ENCODE results near the gene GPR65. TPM values are rescaled to one million over a fixed set of nuclear protein-coding genes. Genes with fewer than 3 reads are reported as not detected.
"Not testable (repeated sequence)": the region's sequence is repeated elsewhere in the genome, so short reads cannot be mapped to it uniquely, and the experiment has no call there.

The GPR65 gene
- total RNA-seq, 1 donor from 2014 or later: 11.0 TPM

DNA sequence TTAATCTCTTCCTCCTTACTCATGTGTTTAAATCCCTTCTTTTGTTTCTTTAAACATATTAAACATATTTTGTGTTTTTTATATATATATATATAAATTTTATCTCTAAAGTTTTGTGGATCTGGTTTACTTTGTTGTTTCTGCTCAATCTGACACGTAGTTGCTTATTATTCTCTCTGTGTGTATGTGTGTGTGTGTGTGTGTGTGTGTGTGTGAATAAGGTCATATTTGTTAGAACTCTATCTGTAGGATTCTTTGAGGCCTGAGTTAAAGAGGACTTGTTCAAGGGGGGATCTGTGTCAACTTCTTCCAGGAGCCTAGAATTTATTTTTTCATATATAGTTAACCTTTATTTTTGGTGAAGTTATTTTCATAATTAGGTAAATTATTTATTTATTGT is 2.7 kb downstream of the GPR65 start:
- Mint-ChIP-seq H3K9me3 (no peaks in the 10 kb centered on the region), H3K4me1 (ENCODE audit: low read depth) (peaks cover 66% of the 10 kb centered on the region), H3K4me3 (ENCODE audit: low read depth) (peak overlapping the region; percentile 78), H3K27me3 (ENCODE audit: low read depth) (no peaks in the 10 kb centered on the region), H3K36me3 (ENCODE audit: low read depth) (peaks cover 49% of the 10 kb centered on the region), H3K27ac (peak overlapping the region; percentile 77)
- intact Hi-C loops (cut with micrococcal nuclease): loop anchor here (2.0 to 10.0 kb wide), 3 partner anchors 37 to 1617 kb away; partner anchors contain the start of gene SPATA7
- DNase-seq (ENCODE audit: low spot score): no peak

DNA sequence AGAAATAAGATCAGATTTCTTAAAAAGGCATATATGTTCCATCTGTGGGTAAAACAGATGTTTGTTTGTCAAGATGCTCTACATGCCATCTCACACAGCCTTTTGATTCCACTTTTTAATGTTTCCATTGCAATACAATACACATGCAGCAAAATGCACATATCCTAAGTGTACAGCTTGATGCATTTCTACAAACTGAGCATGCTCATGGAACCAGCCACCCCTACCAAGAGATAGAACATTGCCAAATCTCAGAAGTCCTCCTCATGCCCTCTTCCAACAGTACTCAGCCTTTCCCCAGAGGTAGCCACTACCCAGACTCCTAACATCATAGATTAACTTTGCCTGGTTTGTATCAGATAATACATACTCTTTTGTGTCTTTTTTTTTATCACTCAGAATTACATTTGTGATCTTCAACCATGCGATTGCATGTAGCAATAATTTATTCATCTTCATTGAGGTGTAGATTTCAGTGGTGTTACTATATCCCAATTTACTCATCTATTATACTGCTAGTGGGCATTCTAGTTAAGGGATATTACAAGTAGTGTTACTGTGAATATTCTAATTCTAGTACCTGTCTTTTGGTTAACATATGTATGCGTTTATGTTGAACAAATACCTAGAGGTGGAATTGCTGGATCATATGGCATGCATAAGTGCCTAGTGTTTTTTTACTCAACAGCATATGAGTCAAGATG is 3.3 kb downstream of the GPR65 start:
- H3K9me3 Mint-ChIP-seq: no peaks in the 10 kb centered on the region
- no peaks in the 10 kb centered on the region for H3K27me3 Mint-ChIP-seq (ENCODE audit: low read depth)
- peaks cover 62% of the 10 kb centered on the region for H3K4me1 Mint-ChIP-seq (ENCODE audit: low read depth)
- peaks cover 49% of the 10 kb centered on the region for H3K36me3 Mint-ChIP-seq (ENCODE audit: low read depth)
- H3K27ac Mint-ChIP-seq: peak overlapping the region; percentile 66
- intact Hi-C loops (cut with micrococcal nuclease): loop anchor here (10.0 kb wide), 2 partner anchors 377 to 1617 kb away; partner anchors contain the start of gene SPATA7
- DNase-seq (ENCODE audit: low spot score): no peak
- peak overlapping the region; percentile 77 for H3K4me3 Mint-ChIP-seq (ENCODE audit: low read depth)

DNA sequence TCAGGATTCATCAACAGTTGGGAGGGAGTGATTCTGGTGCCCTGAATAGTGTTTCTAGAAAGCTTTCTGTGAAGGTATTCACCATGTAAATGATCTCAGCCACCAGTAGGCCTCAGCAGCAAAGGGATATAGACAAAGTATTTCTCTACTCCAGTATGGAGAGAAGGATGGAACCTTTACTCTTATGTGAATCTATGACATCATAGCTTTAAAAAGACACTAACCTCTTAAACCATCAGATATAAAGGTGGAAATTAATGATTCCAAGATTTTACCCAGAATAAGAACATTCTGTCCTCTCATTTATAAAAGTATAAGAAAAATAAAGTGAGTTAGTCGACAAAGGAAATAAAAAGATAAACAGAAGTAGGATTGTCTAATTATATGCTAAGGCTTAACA is 4.6 kb downstream of the GPR65 start:
- Mint-ChIP-seq H3K9me3 (no peaks in the 10 kb centered on the region), H3K4me3 (ENCODE audit: low read depth) (no peak overlapping the region), H3K36me3 (ENCODE audit: low read depth) (peaks cover 58% of the 10 kb centered on the region), H3K4me1 (ENCODE audit: low read depth) (peaks cover 59% of the 10 kb centered on the region), H3K27ac (peak overlapping the region; percentile 42), H3K27me3 (ENCODE audit: low read depth) (no peaks in the 10 kb centered on the region)
- intact Hi-C loops (cut with micrococcal nuclease): loop anchor here (10.0 kb wide), 2 partner anchors 375 to 1615 kb away; partner anchors contain the start of gene SPATA7
- DNase-seq (ENCODE audit: low spot score): no peak

DNA sequence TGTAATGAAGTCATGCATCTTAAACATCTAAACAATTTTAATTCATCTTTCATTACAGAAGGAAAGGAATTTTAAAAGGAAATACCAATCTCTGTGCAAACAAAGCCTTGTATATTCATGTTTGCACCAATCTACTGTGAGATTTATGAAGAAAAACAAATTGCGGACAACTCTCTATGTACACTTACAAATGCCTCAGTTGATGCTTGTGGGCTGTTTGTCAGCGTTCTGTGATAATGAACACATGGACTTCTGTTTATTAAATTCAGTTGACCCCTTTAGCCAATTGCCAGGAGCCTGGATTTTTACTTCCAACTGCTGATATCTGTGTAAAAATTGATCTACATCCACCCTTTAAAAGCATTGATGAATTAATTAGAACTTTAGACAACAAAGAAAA is 5.4 kb downstream of the GPR65 start:
- no peak overlapping the region for H3K27ac Mint-ChIP-seq
- intact Hi-C loops (cut with micrococcal nuclease): loop anchor here (5.0 kb wide), 1 partner anchor 63 kb away; no protein-coding TSS in a partner anchor
- peaks cover 58% of the 10 kb centered on the region for H3K36me3 Mint-ChIP-seq (ENCODE audit: low read depth)
- H3K4me1 Mint-ChIP-seq (ENCODE audit: low read depth): peaks cover 57% of the 10 kb centered on the region
- no peaks in the 10 kb centered on the region for H3K9me3 Mint-ChIP-seq
- peak overlapping the region; percentile 33 for H3K4me3 Mint-ChIP-seq (ENCODE audit: low read depth)
- no peak for DNase-seq (ENCODE audit: low spot score)
- H3K27me3 Mint-ChIP-seq (ENCODE audit: low read depth): no peaks in the 10 kb centered on the region

DNA sequence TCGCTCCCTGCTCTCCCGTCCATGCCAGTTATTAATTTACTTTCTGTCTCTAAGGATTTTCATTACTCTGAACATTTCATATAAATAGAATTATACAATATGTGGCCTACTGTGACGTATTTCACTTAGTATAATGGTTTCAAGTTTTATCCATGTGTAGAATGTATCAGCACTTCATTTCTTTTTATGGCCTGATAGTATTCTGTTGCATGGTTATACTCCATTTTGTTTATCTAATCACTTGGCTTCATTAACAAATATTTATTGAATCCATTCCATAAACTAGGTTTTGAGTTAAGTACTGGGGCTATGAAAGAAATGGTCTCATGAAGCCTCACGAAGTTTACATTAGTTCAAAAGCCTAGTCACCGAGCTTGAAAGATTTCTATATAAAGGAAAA is 7.6 kb downstream of the GPR65 start:
- intact Hi-C loops (cut with micrococcal nuclease): loop anchor here (5.0 kb wide), 1 partner anchor 65 kb away; no protein-coding TSS in a partner anchor
- Mint-ChIP-seq H3K9me3 (no peaks in the 10 kb centered on the region), H3K4me3 (ENCODE audit: low read depth) (no peak overlapping the region), H3K36me3 (ENCODE audit: low read depth) (peaks cover 69% of the 10 kb centered on the region), H3K27me3 (ENCODE audit: low read depth) (no peaks in the 10 kb centered on the region), H3K4me1 (ENCODE audit: low read depth) (peaks cover 59% of the 10 kb centered on the region), H3K27ac (no peak overlapping the region)
- DNase-seq (ENCODE audit: low spot score): no peak

DNA sequence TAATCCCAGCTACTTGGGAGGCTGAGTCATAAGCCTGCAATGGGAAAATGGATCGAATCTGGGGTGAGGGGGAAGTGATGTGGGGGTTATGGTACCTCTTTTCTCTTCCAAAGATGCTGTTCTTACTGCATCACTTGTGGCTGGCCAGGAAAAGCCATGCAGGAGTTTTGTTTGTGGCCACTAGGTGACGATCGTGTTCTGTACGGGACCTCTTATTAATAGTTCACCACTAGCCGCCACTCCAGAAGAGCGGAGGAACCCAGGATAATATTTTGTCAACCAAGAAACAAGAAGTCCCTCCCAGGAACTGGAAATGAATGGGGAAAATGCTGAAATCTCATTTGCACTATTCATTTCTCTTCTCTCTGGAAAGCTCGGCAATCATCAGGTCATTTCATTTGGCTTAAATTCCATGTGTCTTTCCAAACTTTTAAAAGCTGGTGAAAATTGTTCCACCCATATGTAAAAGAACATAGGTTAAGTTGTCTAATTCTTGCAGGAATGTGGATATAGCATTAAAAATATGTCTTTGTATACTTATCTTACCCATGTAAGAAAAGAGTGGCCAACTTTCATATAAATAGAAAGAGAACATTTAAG is 8.9 kb downstream of the GPR65 start:
- DNase-seq (ENCODE audit: low spot score): no peak
- intact Hi-C loops (cut with micrococcal nuclease): loop anchor here (1.0 to 5.0 kb wide), 2 partner anchors 67 to 154 kb away; no protein-coding TSS in a partner anchor
- H3K36me3 Mint-ChIP-seq (ENCODE audit: low read depth): peaks cover 70% of the 10 kb centered on the region
- no peak overlapping the region for H3K27ac Mint-ChIP-seq
- no peak overlapping the region for H3K4me3 Mint-ChIP-seq (ENCODE audit: low read depth)
- no peaks in the 10 kb centered on the region for H3K27me3 Mint-ChIP-seq (ENCODE audit: low read depth)
- peaks cover 59% of the 10 kb centered on the region for H3K4me1 Mint-ChIP-seq (ENCODE audit: low read depth)
- no peaks in the 10 kb centered on the region for H3K9me3 Mint-ChIP-seq

DNA sequence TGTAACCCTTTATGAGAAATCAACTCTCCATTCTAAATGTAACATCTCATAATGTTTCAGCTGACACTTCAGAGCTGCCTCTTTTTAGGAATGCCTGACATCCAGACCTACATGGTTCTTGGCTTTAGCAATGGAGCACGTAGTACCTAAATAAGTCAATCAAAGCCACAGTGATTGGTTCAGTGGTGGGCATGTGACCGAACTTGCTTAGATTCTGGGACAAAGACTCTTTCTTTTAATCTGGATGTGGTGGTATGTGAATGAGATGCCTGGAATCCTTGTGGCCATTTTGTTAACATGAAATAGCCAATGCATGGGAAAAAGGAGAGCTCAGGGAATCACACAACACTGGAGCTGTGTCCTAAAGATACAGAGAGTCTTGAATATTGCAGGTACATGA is 11.8 kb downstream of the GPR65 start:
- no peak overlapping the region for H3K4me3 Mint-ChIP-seq (ENCODE audit: low read depth)
- H3K27me3 Mint-ChIP-seq (ENCODE audit: low read depth): no peaks in the 10 kb centered on the region
- peaks cover 55% of the 10 kb centered on the region for H3K4me1 Mint-ChIP-seq (ENCODE audit: low read depth)
- no peak overlapping the region for H3K27ac Mint-ChIP-seq
- intact Hi-C loops (cut with micrococcal nuclease): no loop called here
- H3K9me3 Mint-ChIP-seq: no peaks in the 10 kb centered on the region
- H3K36me3 Mint-ChIP-seq (ENCODE audit: low read depth): peaks cover 60% of the 10 kb centered on the region
- DNase-seq (ENCODE audit: low spot score): no peak

DNA sequence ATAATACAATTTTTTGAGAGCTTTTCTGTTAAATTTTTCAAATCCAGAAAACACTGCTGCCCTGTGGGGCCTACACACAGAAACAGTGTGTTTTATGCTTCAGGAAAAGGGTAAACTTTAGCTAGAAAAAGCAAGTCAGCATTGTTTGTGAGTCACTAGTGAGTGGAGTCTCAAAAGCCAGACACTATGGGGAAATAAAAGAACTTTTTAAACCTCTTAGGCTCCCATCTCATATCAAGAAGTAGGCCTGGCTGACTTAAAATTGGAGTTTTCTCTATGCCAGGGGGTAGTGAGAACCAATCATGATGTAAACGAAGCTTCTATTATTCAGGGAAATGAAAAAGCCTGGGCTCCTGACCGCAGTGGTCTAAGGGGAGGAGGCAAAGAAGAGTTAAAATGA is 12.6 kb downstream of the GPR65 start:
- no peaks in the 10 kb centered on the region for H3K9me3 Mint-ChIP-seq
- H3K27me3 Mint-ChIP-seq (ENCODE audit: low read depth): no peaks in the 10 kb centered on the region
- intact Hi-C loops (cut with micrococcal nuclease): no loop called here
- DNase-seq (ENCODE audit: low spot score): no peak
- peaks cover 52% of the 10 kb centered on the region for H3K36me3 Mint-ChIP-seq (ENCODE audit: low read depth)
- no peak overlapping the region for H3K27ac Mint-ChIP-seq
- H3K4me1 Mint-ChIP-seq (ENCODE audit: low read depth): peaks cover 50% of the 10 kb centered on the region
- no peak overlapping the region for H3K4me3 Mint-ChIP-seq (ENCODE audit: low read depth)

DNA sequence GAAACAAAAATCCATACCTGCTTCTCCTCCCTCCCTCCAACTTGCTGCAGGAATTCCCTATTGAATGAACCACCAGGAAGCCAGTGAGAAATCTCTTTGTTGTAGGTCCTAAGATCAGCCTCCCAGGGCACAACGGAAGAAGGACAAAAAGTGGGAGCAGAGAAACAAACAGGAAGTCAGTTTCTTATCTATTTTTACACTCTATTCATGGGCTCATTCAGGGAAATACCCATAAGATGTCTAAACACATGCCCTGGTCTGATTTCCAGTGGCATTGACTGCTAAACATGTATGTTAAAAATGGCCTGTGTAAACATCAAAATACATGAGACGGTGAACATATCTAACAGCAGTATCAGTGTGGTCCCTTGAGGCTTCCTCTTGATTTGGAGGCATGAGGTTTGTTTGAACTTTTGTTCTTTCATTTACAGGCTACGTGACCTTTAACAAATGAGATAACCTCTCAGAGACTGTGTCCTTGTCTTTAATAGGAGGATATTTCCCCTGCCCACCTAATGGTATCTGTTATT is 18.8 kb downstream of the GPR65 start:
- peak overlapping the region; percentile 19 for H3K4me3 Mint-ChIP-seq (ENCODE audit: low read depth)
- no peaks in the 10 kb centered on the region for H3K27me3 Mint-ChIP-seq (ENCODE audit: low read depth)
- no peaks in the 10 kb centered on the region for H3K9me3 Mint-ChIP-seq
- DNase-seq (ENCODE audit: low spot score): no peak
- peaks cover 21% of the 10 kb centered on the region for H3K36me3 Mint-ChIP-seq (ENCODE audit: low read depth)
- intact Hi-C loops (cut with micrococcal nuclease): loop anchor here (1.0 kb wide), 1 partner anchor 30 kb away; the partner anchor contains the start of gene GALC
- peak overlapping the region; percentile 78 for H3K27ac Mint-ChIP-seq
- peaks cover 67% of the 10 kb centered on the region for H3K4me1 Mint-ChIP-seq (ENCODE audit: low read depth)

DNA sequence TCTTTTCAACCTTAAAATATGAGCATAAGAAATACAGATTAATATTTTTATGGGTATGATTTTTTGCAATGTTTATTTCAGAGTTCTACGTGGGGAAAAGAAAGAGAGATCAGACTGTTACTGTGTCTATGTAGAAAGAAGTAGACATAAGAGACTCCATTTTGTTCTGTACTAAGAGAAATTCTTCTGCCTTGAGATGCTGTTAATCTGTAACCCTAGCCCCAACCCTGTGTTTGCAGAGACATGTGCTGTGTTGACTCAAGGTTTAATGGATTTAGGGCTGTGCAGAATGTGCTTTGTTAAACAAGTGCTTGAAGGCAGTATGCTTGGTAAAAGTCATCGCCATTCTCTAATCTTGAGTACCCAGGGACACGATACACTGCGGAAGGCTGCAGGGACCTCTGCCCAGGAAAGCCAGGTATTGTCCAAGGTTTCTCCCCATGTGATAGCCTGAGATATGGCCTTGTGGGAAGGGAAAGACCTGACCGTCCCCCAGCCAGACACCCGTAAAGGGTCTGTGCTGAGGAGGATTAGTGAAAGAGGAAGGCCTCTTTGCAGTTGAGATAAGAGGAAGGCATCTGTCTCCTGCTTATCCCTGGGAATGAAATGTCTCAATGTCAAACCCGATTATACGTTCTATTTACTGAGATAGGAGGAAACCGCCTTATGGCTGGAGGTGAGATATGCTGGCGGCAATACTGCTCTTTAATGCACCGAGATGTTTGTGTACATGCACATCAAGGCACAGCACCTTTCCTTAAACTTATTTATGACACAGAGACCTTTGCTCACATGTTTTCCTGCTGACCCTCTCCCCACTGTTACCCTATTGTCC is 19.5 kb downstream of the GPR65 start:
- H3K9me3 Mint-ChIP-seq; DNase-seq (ENCODE audit: low spot score); intact Hi-C loops (cut with micrococcal nuclease); H3K27me3 Mint-ChIP-seq (ENCODE audit: low read depth); H3K4me3 Mint-ChIP-seq (ENCODE audit: low read depth): not testable (repeated sequence)
- H3K36me3 Mint-ChIP-seq (ENCODE audit: low read depth): peaks cover 25% of the 10 kb centered on the region
- peak overlapping the region; percentile 78 for H3K27ac Mint-ChIP-seq
- peaks cover 70% of the 10 kb centered on the region for H3K4me1 Mint-ChIP-seq (ENCODE audit: low read depth)

DNA sequence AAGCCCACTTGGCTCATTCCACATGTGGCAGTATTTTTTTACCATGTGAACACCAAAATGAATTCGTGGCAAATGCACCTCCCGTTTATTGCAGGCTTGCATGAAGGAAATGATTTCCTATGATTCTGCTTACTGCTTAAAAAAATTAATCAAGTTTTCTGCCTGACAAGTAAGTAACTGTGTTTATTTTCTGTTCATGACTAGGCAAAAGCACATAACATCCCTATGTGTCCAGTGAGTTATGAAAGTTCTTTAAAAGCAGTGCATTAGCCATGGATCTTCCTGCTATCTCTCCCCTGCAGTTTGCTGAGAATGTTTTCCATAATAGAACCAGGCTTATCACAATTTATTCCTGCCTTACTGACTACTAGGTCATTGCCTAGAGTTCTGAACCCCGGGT is 20.4 kb downstream of the GPR65 start:
- Mint-ChIP-seq H3K27me3 (ENCODE audit: low read depth) (no peaks in the 10 kb centered on the region), H3K36me3 (ENCODE audit: low read depth) (peaks cover 26% of the 10 kb centered on the region), H3K9me3 (peaks cover 6% of the 10 kb centered on the region), H3K4me1 (ENCODE audit: low read depth) (peaks cover 72% of the 10 kb centered on the region), H3K4me3 (ENCODE audit: low read depth) (no peak overlapping the region), H3K27ac (peak overlapping the region; percentile 33)
- intact Hi-C loops (cut with micrococcal nuclease): no loop called here
- no peak for DNase-seq (ENCODE audit: low spot score)

DNA sequence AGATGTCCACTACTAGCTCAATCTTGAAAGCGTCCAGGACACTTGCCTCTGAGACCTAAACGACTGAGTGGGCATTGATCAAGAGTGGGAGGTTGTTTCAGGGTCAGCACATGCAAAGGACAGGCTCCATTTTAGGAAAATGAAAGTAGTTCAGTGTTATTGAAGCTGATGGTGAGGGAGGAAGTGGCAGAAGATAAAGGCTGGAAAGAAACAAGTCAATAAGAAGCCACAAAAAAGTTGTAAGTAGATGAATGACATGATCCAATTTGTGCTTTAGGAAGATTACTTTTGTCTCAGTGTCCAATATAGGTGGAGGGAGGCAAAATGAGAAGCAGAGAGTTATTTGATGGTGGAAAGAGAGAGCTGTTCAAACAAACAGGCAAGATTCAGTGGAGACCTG is 22.0 kb downstream of the GPR65 start:
- no peak for DNase-seq (ENCODE audit: low spot score)
- H3K9me3 Mint-ChIP-seq: peaks cover 6% of the 10 kb centered on the region
- H3K4me3 Mint-ChIP-seq (ENCODE audit: low read depth): peak overlapping the region; percentile 30
- H3K36me3 Mint-ChIP-seq (ENCODE audit: low read depth): peaks cover 11% of the 10 kb centered on the region
- H3K4me1 Mint-ChIP-seq (ENCODE audit: low read depth): peaks cover 71% of the 10 kb centered on the region
- no peaks in the 10 kb centered on the region for H3K27me3 Mint-ChIP-seq (ENCODE audit: low read depth)
- intact Hi-C loops (cut with micrococcal nuclease): no loop called here
- H3K27ac Mint-ChIP-seq: peak overlapping the region; percentile 66
